K562 (cell line): Measurements from ENCODE around the gene PCP4L1. TPM values are rescaled to one million over a fixed set of nuclear protein-coding genes. Genes with fewer than 3 reads are reported as not detected.

Experiments
- ATAC-seq: fragments of 200-7000 bp; cut with Tn5 transposase; 3 replicates; pipeline ENCODE4 v1.9.1; 2020; ENCODE audit warnings: moderate library complexity
- BruUV-seq: library from RNA; stranded (reverse); fragments of 400-500 nt; replicated peaks from 2 replicates; lab custom pipeline; 2021; lab: Mats Ljungman, UMichigan
- CTCF ChIA-PET: fragments of 300-600 bp; formaldehyde crosslinking; extraction: SDS; loops from one replicate; lab custom pipeline; 2021; ENCODE audit warnings: low intra/inter-chr PET ratio; lab: Yijun Ruan, JAX
- POLR2A ChIA-PET: fragments of 300-600, 350-650 bp; sonication (Branson Sonifier 250); formaldehyde crosslinking; extraction: SDS; loops from one replicate; lab custom pipeline; 2021; ENCODE audit warnings: antibody characterized with exemption, inconsistent platforms; lab: Yijun Ruan, JAX
- DNase-seq, 4 experiments: peaks; one replicate each; pipeline versions ENCODE4 v3.0.0 to v3.0.0-alpha.2; 2011 to 2018; ENCODE audit warnings: low spot score in 3 of 4, mixed read lengths in 3 of 4; ENCODE audit errors: extremely low read depth in 1 of 4
- FAIRE-seq: peaks from 2 replicates; lab custom pipeline; 2011; peaks lifted over from hg19 to GRCh38; lab: Jason Lieb, UNC
- H2AFZ ChIP-seq: 2 replicates; pipeline ENCODE4 v1.6.0; 2011; ENCODE audit warnings: low read depth, low read length, control low read depth, inconsistent platforms
- H3K27ac ChIP-seq: fragments of 200-600 bp; 3 replicates; pipeline ENCODE4 v1.8.0; 2011; ENCODE audit warnings: low read depth, mild to moderate bottlenecking, control low read depth, inconsistent platforms, low read length, moderate library complexity, mixed read lengths; ENCODE audit errors: extremely low read depth
- H3K27me3 ChIP-seq, 2 experiments: fragments of 300-600 bp in 1 of 2; 2 replicates in 1 of 2; 3 replicates in 1 of 2; pipeline versions ENCODE4 v1.6.0 to v1.8.0; 2011; ENCODE audit warnings: inconsistent platforms in 2 of 2, low read length in 2 of 2, mild to moderate bottlenecking in 1 of 2, mixed read lengths in 1 of 2, moderate library complexity in 1 of 2; ENCODE audit not compliant: control insufficient read depth in 2 of 2, insufficient read depth in 2 of 2
- H3K36me3 ChIP-seq: fragments of 300-600 bp; 3 replicates; pipeline ENCODE4 v1.8.0; 2011; ENCODE audit warnings: mild to moderate bottlenecking, low read length, inconsistent platforms; ENCODE audit not compliant: control insufficient read depth, insufficient read depth
- H3K4me1 ChIP-seq, 2 experiments: fragments of 200-600 bp in 1 of 2; replicated peaks in 1 of 2; 2 replicates in 1 of 2; 3 replicates in 1 of 2; pipeline versions ENCODE4 v1.5.1 to v1.8.0; 2011; ENCODE audit warnings: inconsistent platforms in 2 of 2, low read length in 2 of 2, mild to moderate bottlenecking in 1 of 2, mixed read lengths in 1 of 2, moderate library complexity in 1 of 2; ENCODE audit not compliant: control insufficient read depth in 2 of 2, insufficient read depth in 2 of 2
- H3K4me2 ChIP-seq: 2 replicates; pipeline ENCODE4 v1.6.1; 2011; ENCODE audit warnings: low read length, control low read depth, inconsistent platforms, mixed read lengths; ENCODE audit not compliant: insufficient read depth
- H3K4me3 ChIP-seq: fragments of 200-600 bp; sonication (generic), shearing (Covaris generic); 2 replicates; pipeline ENCODE4 v1.5.1; 2016; ENCODE audit warnings: control low read depth, inconsistent platforms
- H3K79me2 ChIP-seq: fragments of 200-600 bp; 3 replicates; pipeline ENCODE4 v1.8.0; 2011; ENCODE audit warnings: low read length, inconsistent platforms; ENCODE audit not compliant: control insufficient read depth, insufficient read depth
- H3K9ac ChIP-seq, 2 experiments: 2 replicates each; pipeline versions ENCODE4 v1.6.0 to v1.6.1; 2011; ENCODE audit warnings: low read depth in 2 of 2, low read length in 2 of 2, control low read depth in 1 of 2, inconsistent platforms in 1 of 2, mild to moderate bottlenecking in 1 of 2, mixed read lengths in 1 of 2; ENCODE audit not compliant: insufficient read depth in 1 of 2
- H3K9me1 ChIP-seq: one replicate; pipeline ENCODE4 v1.6.0; 2011; ENCODE audit warnings: inconsistent platforms, mild to moderate bottlenecking, low read length, moderate library complexity; ENCODE audit not compliant: control insufficient read depth, insufficient read depth
- H3K9me3 ChIP-seq: replicated peaks from 2 replicates; pipeline ENCODE4 v1.5.1; 2011; ENCODE audit warnings: low read depth, low read length, inconsistent platforms; ENCODE audit not compliant: control insufficient read depth, insufficient read depth
- H4K20me1 ChIP-seq: replicated peaks from 2 replicates; pipeline ENCODE4 v1.6.1; 2011; ENCODE audit warnings: low read length, inconsistent platforms, mixed read lengths; ENCODE audit not compliant: control insufficient read depth, insufficient read depth
- CBFA2T3 ChIP-seq: fragments of 450-650 bp; IDR thresholded peaks from 2 replicates; pipeline ENCODE4 v1.6.1; 2017
- CHAMP1 ChIP-seq: fragments of 450-650 bp; IDR thresholded peaks from 2 replicates; pipeline ENCODE4 v1.6.1; 2016; ENCODE audit warnings: mild to moderate bottlenecking
- CREBBP ChIP-seq: IDR thresholded peaks from one replicate; pipeline ENCODE4 v1.6.1; 2012; ENCODE audit warnings: low read depth, mild to moderate bottlenecking, control low read depth, inconsistent platforms, low read length
- ELK1 ChIP-seq: sonication (generic); formaldehyde crosslinking; IDR thresholded peaks from 2 replicates; pipeline ENCODE4 v1.8.1; 2022; ENCODE audit warnings: missing genetic modification reagents
- GTF3C2 ChIP-seq: IDR thresholded peaks from 3 replicates; pipeline ENCODE4 v1.6.1; 2011; ENCODE audit warnings: borderline replicate concordance, mild to moderate bottlenecking, moderate library complexity; ENCODE audit not compliant: insufficient read length; ENCODE audit errors: extremely low read depth
- NFIC ChIP-seq: fragments of 450-650 bp; IDR thresholded peaks from 2 replicates; pipeline ENCODE4 v1.6.1; 2017; ENCODE audit warnings: mild to moderate bottlenecking, inconsistent platforms
- PTRF ChIP-seq: fragments of 450-650 bp; IDR thresholded peaks from 2 replicates; pipeline ENCODE4 v1.6.1; 2016; ENCODE audit warnings: mild to moderate bottlenecking, missing genetic modification characterization, missing compliant biosample characterization
- UBTF ChIP-seq, 2 experiments: IDR thresholded peaks; 2 replicates each; pipeline ENCODE4 v1.6.1; 2012; ENCODE audit warnings: improper control_type of control experiment in 2 of 2, low read depth in 2 of 2, low read length in 2 of 2, borderline replicate concordance in 1 of 2
- WHSC1 ChIP-seq: IDR thresholded peaks from one replicate; pipeline ENCODE4 v1.6.1; 2012; ENCODE audit warnings: low read length, control low read depth, inconsistent platforms
- ZBTB1 ChIP-seq: sonication (generic); formaldehyde crosslinking; IDR thresholded peaks from 2 replicates; pipeline ENCODE4 v1.8.1; 2023; ENCODE audit warnings: missing genetic modification reagents, low read depth, mild to moderate bottlenecking, borderline replicate concordance
- ZFP91 ChIP-seq: sonication (generic); formaldehyde crosslinking; IDR thresholded peaks from 2 replicates; pipeline ENCODE4 v1.8.0; 2022; ENCODE audit warnings: mild to moderate bottlenecking, missing genetic modification reagents
- ZNF311 ChIP-seq: fragments of 250-450 bp; sonication (Bioruptor Pico); IDR thresholded peaks from 2 replicates; pipeline ENCODE4 v1.4.0; 2020; ENCODE audit warnings: mild to moderate bottlenecking, moderate library complexity
- WGBS: fragments of 100-300 bp; shearing (Covaris generic); methylation state at CpG from one replicate; pipeline ENCODE4 v1.1.6; 2016; ENCODE audit warnings: low coverage, mixed read lengths; ENCODE audit not compliant: insufficient coverage; ENCODE audit errors: missing lambda C conversion rate; 5-methylcytosine and 5-hydroxymethylcytosine counted together
- in situ Hi-C: fragments of 300-500 bp; cut with MboI; formaldehyde crosslinking; loops from 4 replicates; pipeline ENCODE4 v1.15.0; 2018; ENCODE audit warnings: inconsistent platforms, mixed read lengths
- intact Hi-C: fragments of 100-400 bp; cut with micrococcal nuclease; formaldehyde crosslinking; loops from 2 replicates; pipeline ENCODE4 v1.14.2; 2022
- polyA plus RNA-seq, 8 experiments: library from polyadenylated mRNA; depleted of rRNA in 4 of 8; stranded (reverse) in 5 of 8; unstranded in 3 of 8; fragments of >200 nt; fragmentation: Nextera tagmentation in 2 of 8; fragmentation: Illumina TruSeq in 1 of 8; extraction: Ambion mirVana in 2 of 8; extraction: Trizol in 1 of 8; gene quantifications; 2 replicates each; pipeline versions ENCODE4 v1.2.1 to v1.2.3, GENCODE V29; 2011 to 2014; ENCODE audit warnings: inconsistent platforms in 1 of 8, missing spikeins in 1 of 8
- total RNA-seq, 7 experiments: library from RNA; depleted of rRNA in 6 of 7; stranded (reverse); fragments of >200 nt in 6 of 7; fragmentation: Illumina TruSeq in 2 of 7; extraction: Trizol in 2 of 7; gene quantifications; 2 replicates each; pipeline versions ENCODE4 v1.2.1 to v1.2.3, GENCODE V29; 2011 to 2021; ENCODE audit warnings: low replicate concordance in 1 of 7

PCP4L1 gene
- total and polyA plus RNA-seq, 9 of the 15 experiments (the other 6 are each of a cell fraction or from before 2014, with no cell fraction given), result not detected

GRCh38 chr1:161244888-161245287, 13.7 kb upstream of the PCP4L1 start:
- peaks cover 3 to 15% of the 10 kb centered on the region in 2 experiments; a peak in 4 of 5 replicates for H3K4me1 ChIP-seq
- in situ Hi-C loops, result no loop called here
- no peaks in the 10 kb centered on the region for H3K79me2 ChIP-seq
- ATAC-seq, result no peak
- BruUV-seq, result no TSS peak
- 42% methylated on average over 4 of the region's 4 CpGs for WGBS
- no peak overlapping the region for H3K9ac ChIP-seq
- H3K36me3 ChIP-seq, result no peaks in the 10 kb centered on the region
- no peak for TF ChIP-seq GTF3C2
- no peak for TF ChIP-seq NFIC
- no peak for TF ChIP-seq ZFP91 (CRISPR knock-in tag)
- TF ChIP-seq CHAMP1, result no peak
- no peak for TF ChIP-seq UBTF (IDR thresholded peaks at IDR 0.05; ENCODE audit: borderline replicate concordance in 1 of 2, low read depth in 2 of 2, low read length in 2 of 2)
- no peak for TF ChIP-seq ZNF311
- TF ChIP-seq WHSC1, result no peak
- no peak for TF ChIP-seq CREBBP
- no peak for TF ChIP-seq ELK1 (CRISPR knock-in tag)
- no peak for TF ChIP-seq ZBTB1 (CRISPR knock-in tag)
- no peak for TF ChIP-seq PTRF
- TF ChIP-seq CBFA2T3, result no peak
- no peaks in the 10 kb centered on the region for H4K20me1 ChIP-seq
- ChIA-PET POLR2A (no interaction called here), CTCF (no interaction called here)
- no peak overlapping the region for H3K4me3 ChIP-seq
- H3K9me1 ChIP-seq, result no peaks in the 10 kb centered on the region
- no peak overlapping the region for H3K27ac ChIP-seq
- no peak overlapping the region for H3K4me2 ChIP-seq
- peak overlapping the region; percentile 44; the same call in 1 of the 2 replicates for H2AFZ ChIP-seq
- DNase-seq, result no peak
- intact Hi-C loops, result no loop called here
- FAIRE-seq, result no peak
- no peaks in the 10 kb centered on the region for H3K9me3 ChIP-seq
- H3K27me3 ChIP-seq, result no peaks in the 10 kb centered on the region
